ENCODE results near the gene MCF2L2. TPM values are rescaled to one million over a fixed set of nuclear protein-coding genes. Genes with fewer than 3 reads are reported as not detected.

Gene MCF2L2
- total RNA-seq, 1 donor from 2014 or later: 0.64 TPM

DNA sequence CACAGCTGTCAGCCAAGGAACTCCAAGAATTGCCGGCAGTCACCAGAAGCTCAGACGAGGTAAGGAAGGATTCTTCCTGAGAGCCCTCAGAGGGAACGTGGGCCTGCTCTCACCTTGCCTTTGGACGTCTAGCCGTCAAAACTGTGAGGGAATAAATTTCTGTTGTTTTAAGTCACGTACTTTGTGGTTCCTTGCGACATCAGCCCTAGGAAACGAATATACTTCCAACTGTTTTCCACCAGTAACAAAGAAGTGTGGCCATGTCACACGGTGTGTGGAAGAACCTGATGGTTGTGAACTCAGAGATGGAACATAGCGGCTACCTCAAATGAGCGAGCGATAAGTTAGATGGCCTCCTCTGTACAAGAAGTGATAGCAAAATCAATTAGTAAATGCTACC, 216.3 kb downstream of the MCF2L2 start:
- DNase-seq (ENCODE audit: low read depth): no peak

DNA sequence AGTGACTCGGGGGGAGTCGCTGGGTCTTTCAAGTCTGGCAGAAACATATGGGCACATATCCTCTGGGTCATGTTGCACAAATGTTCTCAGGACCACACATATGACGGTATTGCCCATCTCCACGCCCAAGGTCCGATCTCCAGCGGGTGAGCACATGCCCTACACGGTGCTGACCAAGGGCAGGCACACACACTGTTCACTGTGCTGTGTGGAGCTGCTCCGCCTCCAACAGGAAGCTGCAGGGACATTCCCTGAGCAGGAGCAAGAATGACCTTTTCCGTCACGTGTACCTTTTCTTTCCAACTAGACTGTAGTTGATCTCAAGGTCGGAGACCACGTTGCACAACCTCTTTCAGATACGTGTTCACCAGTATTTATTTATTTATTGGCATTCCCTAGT, 217.1 kb downstream of the MCF2L2 start:
- DNase-seq (ENCODE audit: low read depth): no peak

DNA sequence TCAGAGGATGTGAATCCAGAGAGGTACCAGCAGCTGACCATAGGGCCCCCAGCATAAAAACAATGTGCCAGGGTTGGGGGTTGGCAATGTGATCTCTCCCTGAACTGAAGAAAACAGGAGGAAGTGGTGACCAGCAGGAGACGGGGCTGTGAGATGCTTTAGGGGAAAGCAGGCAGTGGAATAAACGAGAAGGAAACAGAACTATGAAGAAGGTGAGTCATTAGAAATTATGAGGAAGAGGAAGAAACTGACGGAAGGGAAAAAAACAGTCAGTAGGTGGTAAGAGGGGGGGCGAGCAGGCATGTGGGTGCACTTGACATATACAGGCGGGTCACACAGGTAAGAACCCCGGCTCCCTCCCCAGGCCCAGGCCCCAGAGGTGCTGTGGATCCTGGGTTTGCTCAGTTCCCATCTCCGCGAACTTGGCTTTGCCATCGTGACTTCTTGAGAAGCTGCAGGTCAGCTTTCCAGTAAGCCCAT, 217.5 kb downstream of the MCF2L2 start:
- DNase-seq (ENCODE audit: low read depth): no peak

DNA sequence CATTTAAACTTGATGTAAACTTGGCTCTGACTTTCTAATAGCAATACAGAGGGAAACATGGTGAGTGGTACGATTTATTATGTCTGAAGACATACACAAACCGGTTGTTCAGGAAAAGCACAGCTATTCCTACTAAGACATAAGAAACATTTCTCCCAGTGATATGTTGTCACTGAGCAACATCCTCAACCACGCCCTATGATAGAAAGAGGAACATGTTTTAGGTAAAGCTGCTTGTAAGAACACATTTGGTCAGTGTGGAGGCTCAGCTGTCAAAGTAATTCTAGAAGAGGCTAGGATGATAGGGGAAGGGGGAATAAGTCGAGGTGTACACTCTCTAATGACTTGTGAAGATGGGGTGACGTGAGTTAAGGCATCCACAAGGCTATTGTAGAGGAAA, 218.1 kb downstream of the MCF2L2 start:
- DNase-seq (ENCODE audit: low read depth): no peak

DNA sequence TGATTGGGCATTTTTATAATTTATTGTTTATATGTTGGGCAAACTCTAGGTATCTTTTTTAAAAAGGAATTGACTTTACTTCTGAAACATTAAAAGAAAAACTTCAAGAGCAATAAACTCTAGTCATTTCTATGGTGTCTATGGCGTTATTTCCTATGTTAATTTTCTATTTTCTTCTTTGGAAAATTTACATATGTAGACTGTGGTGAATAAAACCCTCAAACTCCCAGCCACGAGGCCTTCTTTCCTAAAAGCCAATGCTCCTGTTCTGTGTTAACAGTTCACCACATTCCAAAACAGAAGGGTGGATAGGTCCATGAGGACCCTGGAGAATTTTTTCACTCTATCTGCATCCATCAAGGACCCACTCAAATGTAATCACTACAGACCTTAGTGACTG, 219.6 kb downstream of the MCF2L2 start:
- no peak for DNase-seq (ENCODE audit: low read depth)

DNA sequence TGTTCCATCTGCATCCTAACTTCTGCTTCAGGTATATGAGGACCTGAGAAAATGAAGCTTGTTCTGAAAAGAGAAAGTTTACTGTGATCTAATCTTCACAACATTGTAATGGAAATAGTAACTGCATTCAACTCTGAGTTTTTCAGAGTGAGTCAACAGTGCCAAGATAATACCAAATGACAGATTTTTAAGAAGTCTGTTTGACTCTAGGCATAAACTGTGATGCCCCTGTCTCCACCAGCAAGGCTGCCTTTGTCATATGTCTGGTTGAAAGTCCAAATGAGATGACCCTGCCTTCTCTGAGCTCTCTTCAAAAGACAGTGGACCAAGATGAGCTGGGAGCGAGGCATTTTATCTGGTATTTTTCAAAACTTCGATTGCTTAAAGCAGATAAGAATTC, 220.2 kb downstream of the MCF2L2 start:
- no peak for DNase-seq (ENCODE audit: low read depth)

DNA sequence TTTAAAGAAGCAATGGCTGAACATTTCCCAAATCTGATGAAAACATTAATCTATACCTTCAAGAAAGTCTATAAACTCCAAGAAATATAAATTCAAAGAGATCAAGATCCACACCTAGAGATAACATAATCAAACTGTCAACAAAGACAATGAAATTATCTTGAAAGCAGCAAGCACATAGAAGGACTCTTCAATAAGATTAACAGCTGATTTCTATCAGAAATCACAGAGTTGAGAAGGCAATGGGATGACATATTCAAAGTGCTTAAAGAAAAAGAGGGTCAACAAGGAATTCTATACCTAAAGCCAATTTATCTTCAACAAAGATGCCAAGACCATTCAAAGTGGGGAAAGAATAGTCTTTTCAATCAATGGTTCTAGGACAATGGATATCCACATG, 224.7 kb downstream of the MCF2L2 start:
- no peak for DNase-seq (ENCODE audit: low read depth)

DNA sequence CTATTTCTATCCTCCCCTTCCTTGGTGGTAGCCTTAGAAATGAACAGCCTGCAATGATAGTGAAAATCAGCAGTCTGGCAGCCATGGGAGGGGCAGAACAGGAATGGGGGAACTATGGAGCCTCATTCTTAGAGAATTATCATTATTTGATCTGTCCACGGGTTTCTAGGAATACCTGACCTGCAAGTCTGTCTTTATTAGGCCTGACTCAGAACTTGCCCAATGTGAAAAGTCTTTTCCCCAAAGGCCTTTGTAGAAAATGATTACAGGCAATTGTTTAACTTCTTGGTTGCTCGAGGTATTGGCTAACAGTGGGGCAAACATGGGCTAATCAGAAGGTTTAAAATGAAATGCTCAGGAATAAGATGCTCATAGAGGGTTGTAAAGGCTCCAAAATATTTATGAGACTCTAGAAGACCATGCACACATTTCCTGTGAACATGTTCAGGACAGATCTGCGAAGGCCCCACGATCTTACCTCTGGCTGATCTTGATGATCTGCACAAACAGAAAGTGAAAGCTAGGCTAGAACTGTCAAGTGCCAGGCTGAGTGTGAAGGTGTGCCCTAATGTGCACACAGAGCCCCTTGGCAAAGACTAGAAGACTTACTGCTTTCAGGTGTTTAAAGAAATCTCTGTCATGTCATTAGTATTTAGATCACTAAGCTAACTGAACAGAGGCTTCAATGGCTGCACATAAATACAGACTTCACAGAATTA, 226.3 kb downstream of the MCF2L2 start:
- no peak for DNase-seq (ENCODE audit: low read depth)

DNA sequence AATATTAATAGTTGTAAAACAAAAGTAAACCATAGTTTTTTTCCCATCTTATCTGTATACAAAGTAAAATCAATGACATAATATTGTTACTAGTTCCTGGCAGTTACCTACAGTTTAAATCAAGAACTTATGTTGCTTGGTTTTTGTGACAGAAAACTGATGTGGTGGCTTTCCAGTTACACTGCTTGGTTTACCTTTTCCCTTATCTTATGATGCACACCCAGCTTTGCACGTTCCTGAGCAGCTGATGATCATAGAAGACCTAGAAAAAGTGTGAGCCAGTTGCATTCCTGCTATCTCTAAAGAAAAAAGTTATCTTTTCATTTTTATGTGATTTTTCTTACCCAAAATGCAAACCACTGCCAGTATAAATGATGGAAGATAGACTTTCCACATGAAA, 229.5 kb downstream of the MCF2L2 start:
- DNase-seq (ENCODE audit: low read depth): no peak

DNA sequence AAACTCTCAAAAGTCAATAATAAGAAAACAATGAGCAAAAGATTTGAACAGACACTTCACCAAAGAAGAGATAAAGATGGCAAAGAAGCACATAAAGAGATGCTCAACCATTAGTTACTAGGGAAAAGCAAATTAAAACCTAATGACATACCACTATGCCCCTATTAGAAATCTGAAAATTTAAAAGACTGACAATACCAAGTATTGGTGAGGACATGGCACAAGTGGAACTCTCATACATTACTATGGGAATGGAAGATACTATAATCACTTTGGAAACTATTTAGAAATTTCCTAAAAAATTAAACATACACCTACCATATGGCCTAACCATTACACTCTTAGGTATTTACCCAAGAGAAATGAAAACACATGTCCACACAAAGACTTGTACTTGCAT, 230.7 kb downstream of the MCF2L2 start:
- DNase-seq (ENCODE audit: low read depth): no peak

DNA sequence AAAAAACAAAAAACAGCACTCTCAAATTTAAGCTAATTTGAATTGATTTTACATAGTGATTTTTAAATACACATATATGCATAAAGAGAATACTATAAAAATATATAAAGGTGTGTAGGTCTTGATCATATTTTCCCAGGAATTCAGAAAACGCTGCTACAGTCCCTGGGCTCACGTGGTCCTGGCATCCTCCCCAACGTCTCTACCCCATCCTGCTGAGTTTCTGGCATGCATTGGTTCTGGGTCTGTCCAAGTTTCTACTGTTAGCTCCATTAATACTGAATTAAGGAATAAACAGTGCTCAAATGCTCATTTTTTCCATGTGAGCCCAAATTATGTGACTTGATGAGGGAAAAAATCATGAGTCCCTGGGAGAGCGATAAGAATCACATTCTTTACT, 233.2 kb downstream of the MCF2L2 start:
- DNase-seq (ENCODE audit: low read depth): no peak

DNA sequence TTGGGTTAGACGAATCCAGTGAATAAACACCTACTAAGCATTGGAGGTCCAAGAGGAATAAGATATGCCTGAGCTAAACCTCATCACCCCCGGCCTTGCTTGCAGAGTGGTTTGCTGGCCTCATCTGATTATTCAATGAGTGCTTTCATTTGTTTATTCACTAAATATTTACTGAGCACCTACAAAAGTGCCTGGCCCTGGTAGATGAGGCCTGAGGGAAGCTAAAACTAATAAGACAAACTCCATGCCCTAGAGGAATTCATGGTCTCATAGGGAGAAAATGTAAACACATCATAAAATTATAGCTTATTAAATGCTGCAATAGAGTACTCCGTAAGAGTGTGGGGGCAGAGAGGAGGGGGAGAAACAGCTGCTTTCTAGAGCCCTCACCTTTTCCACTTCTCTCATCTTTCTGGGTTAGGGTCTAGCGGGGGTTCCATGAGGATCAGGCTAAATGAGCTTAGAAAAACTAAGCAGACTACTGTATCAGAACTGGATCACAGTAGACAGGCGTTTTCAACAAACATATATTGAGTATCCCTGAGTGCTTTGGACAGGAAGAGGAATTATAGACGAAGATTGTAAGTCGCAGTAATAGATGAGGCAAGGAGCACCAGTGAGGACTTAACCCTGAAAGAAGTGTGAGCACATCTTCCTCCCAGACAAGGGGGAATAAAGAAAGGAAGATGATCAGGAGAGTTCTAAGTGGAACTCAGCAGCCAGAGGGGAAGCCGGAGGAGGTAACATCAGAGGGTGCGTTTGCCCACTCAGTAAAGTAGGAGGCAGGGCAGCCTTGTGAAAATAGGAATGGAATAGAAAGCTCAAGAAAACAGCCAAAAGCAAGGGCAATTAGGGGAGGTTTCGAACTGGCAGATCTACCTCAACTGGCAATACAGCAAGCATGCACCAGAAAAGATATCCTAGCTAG, 234.4 kb downstream of the MCF2L2 start:
- no peak for DNase-seq (ENCODE audit: low read depth)

DNA sequence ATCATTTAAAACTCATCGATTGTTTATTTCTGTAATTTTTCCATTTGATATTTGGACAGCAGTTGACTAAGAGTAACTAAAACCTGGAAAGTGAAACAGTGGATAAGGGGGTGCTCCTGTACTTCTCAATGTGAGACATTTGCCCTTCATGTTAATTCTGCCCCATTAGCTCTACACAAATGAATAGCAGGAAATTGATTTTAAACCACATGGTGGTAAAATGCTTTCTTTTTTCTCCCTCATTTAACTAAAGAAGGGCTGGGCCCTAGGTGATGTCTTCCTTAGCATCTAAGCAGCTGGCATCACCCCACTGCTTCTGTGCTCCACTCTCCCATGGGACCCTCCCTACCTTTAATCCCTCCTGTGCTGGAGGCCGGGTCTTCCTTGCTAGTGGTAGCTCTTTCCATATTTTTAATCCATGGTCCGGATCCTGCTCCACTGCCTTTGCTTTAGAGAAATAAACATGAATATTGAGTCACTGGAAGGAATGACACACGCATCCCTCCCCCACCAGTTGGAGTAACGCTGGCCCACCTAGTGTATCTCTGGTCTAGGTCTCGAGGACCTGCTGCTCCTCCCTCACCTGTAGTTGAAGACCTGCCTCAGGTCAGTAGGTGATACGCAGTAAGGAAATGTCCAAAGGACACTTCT, 235.6 kb downstream of the MCF2L2 start:
- DNase-seq (ENCODE audit: low read depth): no peak

DNA sequence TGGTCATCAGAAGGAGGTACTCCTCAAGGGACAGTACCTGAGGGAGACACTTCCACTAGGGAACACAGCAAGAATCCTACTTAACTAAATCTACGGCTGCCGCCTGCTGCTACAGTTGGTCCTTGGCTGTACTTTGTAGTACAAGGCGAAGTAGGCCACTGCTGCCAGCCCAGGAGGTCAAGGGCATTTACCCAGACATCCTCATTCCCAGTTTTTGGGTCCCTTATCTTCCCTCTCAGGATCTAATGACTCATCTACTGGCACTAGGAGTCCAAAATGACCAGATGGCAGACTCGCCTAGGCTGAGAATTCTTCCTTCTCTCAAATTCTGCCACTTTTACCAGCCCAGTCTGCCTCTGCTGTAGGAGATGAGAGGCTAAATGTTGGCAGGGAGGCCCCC, 238.8 kb downstream of the MCF2L2 start:
- DNase-seq (ENCODE audit: low read depth): no peak

DNA sequence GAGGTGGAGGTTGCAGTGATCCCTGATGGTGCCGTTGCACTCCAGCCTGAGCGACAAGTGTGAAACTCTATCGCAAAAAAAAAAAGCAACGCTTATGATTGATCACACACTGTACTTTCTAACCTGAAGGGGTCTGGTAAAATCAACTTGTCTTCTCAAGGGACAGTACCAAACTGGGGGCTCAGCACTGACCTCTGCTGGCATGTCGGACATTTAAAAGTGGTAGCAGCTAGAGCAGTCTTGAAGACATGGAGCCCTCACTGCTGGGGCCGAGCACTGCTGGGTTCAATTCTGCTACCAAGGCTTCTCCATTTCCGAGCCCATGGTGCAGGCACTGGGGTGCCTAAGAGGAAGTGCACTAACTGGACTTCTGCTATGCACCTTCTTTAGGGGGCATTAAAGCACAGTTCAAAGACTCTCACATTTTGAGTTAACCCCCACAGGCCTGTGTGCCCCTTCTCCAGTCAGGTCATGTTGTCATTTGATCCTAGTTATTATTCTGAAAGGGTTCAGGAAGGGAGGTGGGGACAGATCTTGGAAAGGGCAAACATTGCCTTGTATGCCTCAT, 239.4 kb downstream of the MCF2L2 start:
- DNase-seq (ENCODE audit: low read depth): peak; percentile 46

DNA sequence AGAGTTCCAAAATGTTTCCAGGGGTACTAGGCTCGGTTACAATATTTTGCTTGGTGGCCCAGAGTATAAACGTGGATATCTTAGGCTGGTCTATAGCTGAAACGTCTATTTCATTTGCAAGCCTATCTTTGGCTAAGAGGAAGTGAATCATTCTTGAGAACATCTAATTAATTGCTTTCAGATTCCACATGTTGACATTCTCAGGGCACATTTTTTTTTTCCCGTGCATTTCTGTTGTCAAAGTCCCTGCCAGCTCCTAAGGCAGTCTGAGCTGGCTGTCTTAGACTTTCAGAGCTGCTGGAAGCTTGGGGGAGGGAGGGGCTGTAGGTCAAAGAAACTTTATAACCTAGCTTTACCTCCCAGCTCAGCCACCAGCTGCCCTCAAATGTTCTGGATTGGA, 242.7 kb downstream of the MCF2L2 start:
- peak; percentile 32 for DNase-seq (ENCODE audit: low read depth)

DNA sequence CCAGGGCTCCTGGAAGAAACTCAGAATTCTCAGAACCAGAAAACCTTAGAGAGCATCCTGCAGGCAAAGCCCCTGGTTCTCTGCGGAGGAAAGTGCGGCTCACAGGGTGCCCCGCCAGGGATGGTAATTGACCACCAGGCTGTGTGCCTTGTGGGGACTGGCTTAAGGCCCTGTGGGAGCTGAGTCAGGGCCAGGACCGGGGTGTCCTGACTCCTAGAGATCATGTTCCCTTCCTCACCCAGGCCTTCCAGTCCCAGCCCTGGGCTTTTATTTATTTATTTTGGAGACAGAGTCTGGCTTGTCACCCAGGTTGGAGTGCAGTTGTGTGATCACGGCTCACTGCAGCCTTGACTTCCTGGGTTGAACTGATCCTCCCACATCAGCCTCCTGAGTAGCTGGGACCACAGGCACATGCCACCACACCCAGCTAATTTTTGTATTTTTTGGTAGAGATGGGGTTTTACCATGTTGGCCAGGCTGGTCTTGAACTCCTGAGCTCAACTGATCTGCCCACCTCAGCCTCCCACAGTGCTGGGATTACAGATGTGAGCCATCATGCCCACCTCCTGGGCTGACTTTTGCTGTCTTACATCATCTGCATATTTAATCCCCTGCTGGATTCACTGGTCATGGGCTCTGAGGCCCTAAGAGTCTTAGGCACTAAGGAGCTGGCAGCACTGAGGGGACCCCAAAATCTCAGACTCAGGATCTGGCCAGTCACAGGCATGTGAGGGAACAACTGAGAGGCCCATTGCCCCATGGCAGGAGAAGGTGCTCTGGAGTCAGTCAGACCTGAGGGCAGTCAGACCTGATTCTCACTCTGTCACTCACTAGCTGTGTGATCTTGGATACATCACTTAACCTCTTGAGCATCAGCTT, 245.4 kb downstream of the MCF2L2 start:
- peak; percentile 45 for DNase-seq (ENCODE audit: low read depth)

DNA sequence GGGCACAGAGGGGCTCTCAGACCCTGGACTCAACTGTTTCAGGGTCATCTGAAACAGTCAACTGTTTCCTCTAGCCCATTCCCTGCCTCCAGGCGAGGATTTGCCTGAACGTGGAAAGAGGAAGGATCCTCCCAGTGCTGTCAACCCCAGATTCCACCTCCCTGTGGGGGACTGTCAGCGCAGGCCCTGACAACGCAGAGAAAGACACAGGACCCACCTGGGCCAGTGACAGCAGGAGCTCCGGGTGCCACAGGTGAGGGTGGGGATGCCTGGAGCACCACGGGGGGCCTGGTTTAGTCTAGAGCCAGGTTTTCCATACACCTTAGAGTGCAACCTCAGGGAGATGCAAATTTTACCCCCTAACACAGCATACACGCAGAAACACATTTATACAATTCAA, 246.3 kb downstream of the MCF2L2 start:
- no peak for DNase-seq (ENCODE audit: low read depth)

DNA sequence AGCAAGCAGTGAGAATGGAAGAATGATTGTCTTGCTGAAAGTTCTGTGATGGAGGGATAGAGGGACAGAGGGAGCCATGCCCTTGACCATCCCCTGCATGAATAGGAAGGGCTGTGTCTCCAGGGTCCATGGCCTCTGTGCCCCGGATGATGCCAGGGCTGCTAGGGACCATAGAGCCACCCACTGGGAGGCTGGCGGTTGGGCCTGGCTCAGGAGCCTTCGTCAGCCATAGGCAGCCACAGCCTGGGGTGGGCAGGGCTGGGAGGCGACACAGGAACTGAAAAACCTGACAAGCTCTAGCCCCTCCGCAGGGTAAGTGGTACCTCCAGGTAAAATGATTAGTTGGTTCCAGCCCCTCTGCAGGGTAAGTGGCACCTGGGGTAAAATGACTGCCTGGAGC, 246.8 kb downstream of the MCF2L2 start:
- DNase-seq (ENCODE audit: low read depth): no peak

DNA sequence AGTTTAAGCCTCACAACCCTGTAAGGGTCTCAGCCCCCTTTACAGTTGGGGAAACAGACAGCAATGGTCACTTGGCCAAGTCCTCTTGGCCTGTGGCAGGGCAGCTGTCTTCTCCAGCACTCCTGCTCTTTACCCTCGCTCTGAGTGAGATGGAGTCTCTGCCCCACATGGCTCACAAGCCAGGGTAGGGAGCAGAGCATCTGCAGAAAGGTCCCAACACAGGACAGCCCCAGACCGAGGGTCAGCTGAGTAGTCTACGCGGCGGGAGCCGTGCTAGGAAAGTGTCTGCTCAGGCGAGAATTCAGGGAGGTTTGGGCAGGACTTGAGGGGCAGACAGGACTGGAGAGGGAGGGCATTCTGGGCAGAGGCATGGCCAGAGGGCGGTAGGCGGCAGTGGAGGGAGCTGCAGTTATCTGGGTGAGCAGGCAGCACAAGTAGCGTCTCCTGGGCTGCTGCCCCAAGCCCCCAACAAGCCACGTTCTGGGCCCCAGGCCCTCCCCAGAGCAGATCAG, 247.6 kb downstream of the MCF2L2 start:
- DNase-seq (ENCODE audit: low read depth): no peak
